ENCODE data around the gene NTM.

The NTM gene

GRCh38 chr11:131637469-131638175, 267.2 kb downstream of the NTM start:
- DNase-seq (ENCODE audit: low read depth in 4 of 4, low spot score in 1 of 4), result no peak

- DNase-seq (ENCODE audit: low read depth in 4 of 4, low spot score in 1 of 4), result no peak
Measured at GRCh38 chr11:131638889-131639288, 268.5 kb downstream of the NTM start.

- no peak for DNase-seq (ENCODE audit: low read depth in 4 of 4, low spot score in 1 of 4)
Measured at GRCh38 chr11:131640320-131640719, 269.9 kb downstream of the NTM start.

GRCh38 chr11:131642756-131643531, 272.5 kb downstream of the NTM start:
- DNase-seq (ENCODE audit: low read depth in 4 of 4, low spot score in 1 of 4), result no peak

GRCh38 chr11:131644204-131644795, 273.9 kb downstream of the NTM start:
- DNase-seq (ENCODE audit: low read depth in 4 of 4, low spot score in 1 of 4), result no peak

GRCh38 chr11:131645237-131645636, 274.8 kb downstream of the NTM start:
- DNase-seq (ENCODE audit: low read depth in 4 of 4, low spot score in 1 of 4), result no peak

- DNase-seq (ENCODE audit: low read depth in 4 of 4, low spot score in 1 of 4), result no peak
Measured at GRCh38 chr11:131649856-131650255, 279.4 kb downstream of the NTM start.

GRCh38 chr11:131652231-131652630, 281.8 kb downstream of the NTM start:
- DNase-seq (ENCODE audit: low read depth in 4 of 4, low spot score in 1 of 4), result no peak

GRCh38 chr11:131653260-131653659, 282.8 kb downstream of the NTM start:
- DNase-seq (ENCODE audit: low read depth in 4 of 4, low spot score in 1 of 4), result no peak

- no peak for DNase-seq (ENCODE audit: low read depth in 4 of 4, low spot score in 1 of 4)
Measured at GRCh38 chr11:131654849-131655248, 284.4 kb downstream of the NTM start.

- no peak for DNase-seq (ENCODE audit: low read depth in 4 of 4, low spot score in 1 of 4)
Measured at GRCh38 chr11:131656179-131656838, 285.9 kb downstream of the NTM start.

GRCh38 chr11:131656839-131657211, 286.4 kb downstream of the NTM start:
- no peak for DNase-seq (ENCODE audit: low read depth in 4 of 4, low spot score in 1 of 4)

GRCh38 chr11:131658414-131658813, 288.0 kb downstream of the NTM start:
- DNase-seq (ENCODE audit: low read depth in 4 of 4, low spot score in 1 of 4), result no peak

GRCh38 chr11:131658952-131659351, 288.5 kb downstream of the NTM start:
- DNase-seq (ENCODE audit: low read depth in 4 of 4, low spot score in 1 of 4), result no peak

GRCh38 chr11:131659931-131660330, 289.5 kb downstream of the NTM start:
- DNase-seq (ENCODE audit: low read depth in 4 of 4, low spot score in 1 of 4), result no peak

- DNase-seq (ENCODE audit: low read depth in 4 of 4, low spot score in 1 of 4), result no peak
Measured at GRCh38 chr11:131661132-131661531, 290.7 kb downstream of the NTM start.

- DNase-seq (ENCODE audit: low read depth in 4 of 4, low spot score in 1 of 4), result no peak
Measured at GRCh38 chr11:131662317-131662972, 292.0 kb downstream of the NTM start.

- no peak for DNase-seq (ENCODE audit: low read depth in 4 of 4, low spot score in 1 of 4)
Measured at GRCh38 chr11:131662993-131663392, 292.6 kb downstream of the NTM start.

- no peak for DNase-seq (ENCODE audit: low read depth in 4 of 4, low spot score in 1 of 4)
Measured at GRCh38 chr11:131663405-131664200, 293.2 kb downstream of the NTM start.

GRCh38 chr11:131664293-131664692, 293.9 kb downstream of the NTM start:
- no peak for DNase-seq (ENCODE audit: low read depth in 4 of 4, low spot score in 1 of 4)
